HUDEP-2 (cell line): ENCODE measurements around the gene SMURF2.
"Not testable (repeated sequence)": the region's sequence is repeated elsewhere in the genome, so short reads cannot be mapped to it uniquely, and the experiment has no call there.

Experiments
- DNase-seq, 76 experiments: peaks; one replicate each; lab custom pipeline; 2025; ENCODE audit not compliant: unreplicated experiment in 76 of 76; lab: John Stamatoyannopoulos, UW

SMURF2 gene

GRCh38 chr17:64661976-64662773, at the start of gene SMURF2:
TSS of gene SMURF2 (minus strand) at chr17:64662307. CDS start at chr17:64661880, 427 bp downstream.
- DNase-seq: peak in 53 of 76 experiments; percentile 4 to 78 (median 48)

DNA sequence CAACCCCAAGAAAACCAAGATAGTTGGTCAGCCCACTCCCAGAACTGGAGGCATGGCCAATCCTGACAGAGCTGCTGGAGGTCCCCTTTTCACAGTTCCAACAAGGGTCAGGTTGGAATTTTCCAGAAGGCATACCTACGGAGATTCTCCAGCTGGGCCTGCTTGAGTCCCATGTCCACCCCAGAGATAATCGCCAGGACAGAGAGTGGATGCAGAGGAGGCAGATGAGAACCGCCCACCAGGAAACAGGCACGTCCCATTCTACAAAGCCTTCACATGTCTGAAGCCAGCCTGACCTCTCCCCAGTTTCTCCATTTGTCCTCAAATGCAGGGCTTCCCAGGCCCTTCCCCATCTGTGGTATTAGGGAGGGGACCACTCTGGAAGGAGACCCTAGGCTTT, 47.4 kb upstream of the SMURF2 start:
- no peak for DNase-seq

DNA sequence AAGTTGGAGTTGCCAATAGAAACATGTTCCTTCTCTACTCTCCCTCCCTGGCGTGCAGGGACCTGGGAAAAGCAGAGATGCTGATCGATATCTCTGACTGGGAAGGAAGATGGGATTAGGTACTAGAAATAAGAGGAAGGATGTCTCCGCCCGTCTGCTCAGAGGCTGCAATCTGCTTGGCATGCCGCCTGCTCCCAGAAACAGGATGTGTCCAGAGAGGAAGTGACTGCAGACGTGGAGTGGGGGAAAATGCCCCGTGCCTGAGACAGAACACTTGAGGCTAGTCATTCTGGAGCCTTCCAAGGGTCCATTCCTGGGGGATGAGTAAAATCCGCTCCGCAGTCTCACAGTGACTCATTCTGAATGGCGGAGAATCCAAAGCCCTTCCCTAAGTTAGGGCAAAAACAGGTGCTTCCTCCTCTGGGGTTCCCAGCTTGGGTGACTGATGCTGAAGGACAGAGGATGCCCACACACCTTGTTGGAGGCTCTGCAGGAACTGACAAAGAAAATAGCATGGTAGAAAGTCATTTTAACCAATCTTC, 45.0 kb upstream of the SMURF2 start:
- DNase-seq: no peak

GRCh38 chr17:64706224-64707049, 44.3 kb upstream of the SMURF2 start:
- DNase-seq: no peak

- no peak for DNase-seq
These were observed 40.7 kb upstream of the SMURF2 start for GRCh38 chr17:64702815-64703214.

DNA sequence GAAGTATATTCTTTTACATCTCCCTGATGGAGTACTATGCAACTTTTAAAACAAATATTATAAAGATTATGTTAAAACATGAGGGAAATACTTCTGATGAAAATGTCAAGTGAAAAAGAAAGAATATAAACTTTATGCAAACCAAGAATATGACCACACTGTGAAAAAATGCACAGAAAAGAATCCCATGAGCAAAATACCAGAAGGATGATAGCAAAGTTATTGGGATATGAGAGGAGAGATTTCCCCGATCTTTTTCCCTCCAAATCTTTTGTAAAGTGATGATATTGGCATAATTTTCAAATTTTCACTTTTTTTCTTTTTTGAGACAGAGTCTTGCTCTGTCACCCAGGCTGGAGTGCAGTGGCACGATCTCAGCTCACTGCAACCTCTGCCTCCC, 36.6 kb upstream of the SMURF2 start:
- no peak for DNase-seq

GRCh38 chr17:64694207-64694606, 32.1 kb upstream of the SMURF2 start:
- peak in 19 of 76 experiments; percentile 0 to 57 (median 13) for DNase-seq

DNA sequence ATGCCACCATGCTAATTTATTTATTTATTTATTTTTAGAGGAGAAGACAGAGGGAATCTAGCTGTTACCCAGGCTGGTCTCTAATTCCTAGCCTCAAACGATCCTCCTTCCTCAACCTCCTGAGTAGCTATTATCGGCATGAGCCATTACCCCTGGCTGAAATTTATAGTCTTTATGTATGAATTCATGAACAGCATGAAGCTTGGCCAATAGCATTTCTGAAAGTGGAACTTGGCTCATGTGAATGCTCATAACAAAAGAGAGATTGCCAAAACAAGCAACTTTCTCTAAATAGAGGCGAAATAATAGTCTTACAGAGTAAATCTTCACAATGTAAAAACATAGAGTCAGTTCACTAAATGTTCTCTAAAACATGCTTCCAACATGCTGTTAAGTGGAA, 30.1 kb upstream of the SMURF2 start:
- DNase-seq: no peak

- DNase-seq: no peak
These were observed 27.0 kb upstream of the SMURF2 start for GRCh38 chr17:64689106-64689505.

GRCh38 chr17:64688481-64688880, 26.4 kb upstream of the SMURF2 start:
- DNase-seq: no peak

- DNase-seq: no peak
These were observed 25.9 kb upstream of the SMURF2 start for GRCh38 chr17:64687961-64688360.

GRCh38 chr17:64687376-64687775, 25.3 kb upstream of the SMURF2 start:
- no peak for DNase-seq

- DNase-seq: no peak
These were observed 24.6 kb upstream of the SMURF2 start for GRCh38 chr17:64686705-64687104.

DNA sequence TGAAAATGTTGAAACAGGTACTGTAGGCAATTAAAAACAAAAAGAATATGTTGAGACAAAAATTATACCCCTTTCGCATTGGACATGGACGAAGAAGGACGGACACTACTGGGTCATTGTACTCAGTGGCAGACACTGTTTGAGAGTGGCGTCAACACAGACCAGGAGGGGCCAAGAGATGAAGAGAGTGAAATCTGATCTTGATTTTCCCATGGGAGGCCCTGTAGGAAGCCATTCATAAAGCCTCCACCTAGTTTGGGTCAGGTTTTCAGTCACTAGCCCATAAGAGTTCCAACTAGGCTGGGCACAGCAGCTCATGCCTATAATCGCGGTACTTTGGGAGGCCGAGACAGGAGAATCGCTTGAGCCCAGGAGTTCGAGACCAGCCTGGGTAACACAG, 23.6 kb upstream of the SMURF2 start:
- no peak for DNase-seq

DNA sequence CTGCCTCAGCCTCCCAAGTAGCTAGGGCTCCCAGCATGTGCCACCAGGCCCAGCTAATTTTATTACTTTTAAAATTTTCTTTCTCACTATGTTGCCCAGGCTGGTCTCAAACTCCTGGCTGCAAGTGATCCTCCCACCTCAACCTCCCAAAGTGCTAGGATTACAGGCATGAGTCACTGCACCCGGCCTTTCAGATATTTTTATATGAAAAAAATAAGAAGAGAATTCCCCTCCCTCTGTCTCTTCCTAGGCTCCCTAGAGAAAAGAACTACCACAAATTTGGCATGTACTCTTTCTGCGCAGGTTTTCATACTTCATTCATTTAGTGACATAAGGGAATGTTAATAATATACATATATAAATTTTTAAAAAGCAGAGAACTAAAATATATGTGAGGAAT, 21.7 kb upstream of the SMURF2 start:
- no peak for DNase-seq

DNA sequence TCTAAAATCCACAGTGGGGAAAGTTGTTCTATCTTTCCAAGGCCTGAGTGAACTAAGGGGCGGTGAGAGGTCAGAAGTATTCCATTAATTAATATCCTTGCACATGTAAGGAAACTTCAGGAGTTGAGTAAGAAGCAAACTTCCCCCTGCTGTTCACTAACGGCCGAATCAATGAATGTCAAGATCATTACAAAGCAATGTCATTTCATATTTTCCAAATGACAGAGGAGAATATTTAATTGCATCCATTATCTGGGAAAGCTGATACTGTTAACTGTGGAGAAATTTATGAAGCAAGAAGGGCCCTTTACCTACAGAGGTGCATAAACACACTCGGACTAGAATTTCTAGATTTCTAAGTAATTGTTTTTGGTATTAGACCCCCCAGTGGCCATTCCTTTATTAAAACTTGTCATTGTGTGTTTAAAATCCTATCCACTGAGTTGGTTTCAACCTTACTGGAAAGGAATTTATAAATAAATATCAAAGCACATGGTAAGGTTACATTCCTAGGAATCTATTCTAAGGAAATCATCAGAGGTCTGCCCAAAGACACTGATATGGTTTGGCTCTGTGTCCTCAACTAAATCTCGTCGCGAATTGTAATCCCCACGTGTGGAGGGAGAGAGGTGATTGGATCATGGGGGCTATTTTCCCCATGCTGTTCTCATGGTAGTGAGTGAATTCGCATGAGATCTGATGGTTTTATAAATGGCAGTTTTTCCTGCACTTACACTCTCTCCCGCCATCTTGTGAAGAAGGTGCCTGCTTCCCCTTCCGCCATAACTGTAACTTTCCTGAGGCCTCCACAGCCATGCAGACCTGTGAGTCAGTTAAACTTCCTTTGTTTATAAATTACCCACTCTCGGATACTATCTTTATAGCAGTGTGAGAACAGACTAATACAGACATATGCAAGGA, 20.4 kb upstream of the SMURF2 start:
- DNase-seq: no peak

DNA sequence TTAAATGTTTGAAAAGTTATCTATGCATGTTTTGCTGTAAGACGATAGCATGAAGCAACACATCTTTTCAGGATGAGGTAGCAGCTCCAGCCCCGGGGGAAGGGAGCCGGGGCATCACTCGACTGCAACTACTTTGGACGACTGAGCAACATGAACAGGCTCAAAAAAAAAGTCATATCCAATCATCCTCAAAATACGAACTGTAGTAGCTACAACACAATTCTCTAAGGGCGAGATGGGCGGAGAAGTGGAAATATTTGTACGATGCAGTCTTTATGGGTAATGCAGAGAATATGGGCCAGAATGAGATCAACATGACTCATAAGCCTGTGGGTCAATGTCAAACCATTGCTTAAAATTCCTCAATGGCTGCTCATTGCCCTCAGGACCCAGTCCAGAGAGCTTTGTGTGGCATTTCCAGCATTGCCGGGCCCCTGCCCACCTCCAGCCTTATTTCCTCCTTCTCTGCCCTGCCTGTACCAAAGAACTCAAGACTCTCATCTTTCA, 17.7 kb upstream of the SMURF2 start:
- DNase-seq: no peak

GRCh38 chr17:64676763-64677162, 14.7 kb upstream of the SMURF2 start:
- no peak for DNase-seq

DNA sequence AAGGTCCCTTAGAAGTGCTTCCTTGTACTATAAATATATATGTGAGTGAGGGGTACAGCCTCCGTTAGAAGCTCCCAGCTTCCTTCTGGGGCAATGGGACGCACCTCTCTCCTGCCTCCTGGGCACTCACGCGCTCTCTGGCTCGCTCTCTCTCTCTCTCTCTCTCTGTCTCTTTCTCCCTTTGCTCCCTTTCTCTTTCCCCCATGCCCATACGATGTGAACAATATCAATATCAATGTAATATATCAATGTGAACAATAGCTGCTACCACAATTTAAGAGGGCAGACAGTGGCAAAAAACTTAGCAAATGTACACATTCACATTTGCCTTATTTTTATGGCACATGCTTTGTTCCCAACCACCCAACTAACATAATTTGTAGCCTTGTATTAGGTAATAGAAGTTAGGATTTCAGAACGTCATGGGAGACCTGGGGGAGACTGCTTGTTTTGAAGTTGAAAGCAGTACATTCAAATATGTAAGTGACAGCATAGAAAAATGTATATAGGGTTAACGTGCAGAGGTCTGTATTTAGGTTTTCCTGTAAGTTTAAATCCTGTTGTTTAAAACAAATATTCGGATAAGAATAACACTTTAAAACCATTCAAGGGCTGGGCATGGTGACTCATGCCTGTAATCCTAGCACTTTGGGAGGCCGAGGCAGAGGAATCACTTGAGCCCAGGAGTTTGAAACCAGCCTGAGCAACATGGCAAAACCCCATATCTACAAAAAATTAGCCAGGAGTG, 8.9 kb upstream of the SMURF2 start:
- not testable (repeated sequence) for DNase-seq
